Activated naive CD8-positive, alpha-beta T cell treated with anti-CD3 and anti-CD28 coated beads for 36 hours (primary cell): ENCODE results near the gene CDH22. TPM values are rescaled to one million over a fixed set of nuclear protein-coding genes. Genes with fewer than 3 reads are reported as not detected.

ENCODE experiments used
- total RNA-seq, 2 experiments: library from RNA; stranded (reverse); gene quantifications; one replicate each; pipeline ENCODE4 v1.2.3, GENCODE V29; 2021

Gene CDH22
- total RNA-seq, 2 experiments from 2014 or later = 0.12 TPM; not detected in 1

Other genes starting within 250 kb of the CDH22 start
- 10 to 100 TPM; 26.2 to 27.3 TPM for gene NCOA5, start 218.5 kb downstream of the CDH22 start, total RNA-seq
- gene CD40, start 190.2 kb downstream of the CDH22 start, total RNA-seq = 1 to 10 TPM; 4.6 to 5.3 TPM
- 10 to 100 TPM; 33.3 to 36.0 TPM for gene ELMO2, start 98.1 kb upstream of the CDH22 start, total RNA-seq
- 1 to 10 TPM; 5.1 to 5.8 TPM for gene ZNF334, start 205.1 kb upstream of the CDH22 start, total RNA-seq
- not detected for gene OCSTAMP, start 242.2 kb upstream of the CDH22 start, total RNA-seq